Raji (cell line): ENCODE data around the gene DOCK9.

ENCODE experiments used
- POLR2A ChIP-seq: IDR thresholded peaks from 2 replicates; pipeline ENCODE4 v1.6.1; 2011; ENCODE audit warnings: low read depth, low read length, control low read depth; ENCODE audit not compliant: insufficient read depth

The DOCK9 gene

GRCh38 chr13:98792321-98792720 is 185.5 kb downstream of the DOCK9 start:
- TF ChIP-seq POLR2A = no peak

GRCh38 chr13:98791611-98792010 is 186.3 kb downstream of the DOCK9 start:
- no peak for TF ChIP-seq POLR2A

- TF ChIP-seq POLR2A = no peak
Measured at GRCh38 chr13:98787996-98788395, 189.9 kb downstream of the DOCK9 start.

GRCh38 chr13:98787173-98787572 is 190.7 kb downstream of the DOCK9 start:
- TF ChIP-seq POLR2A = no peak

GRCh38 chr13:98786023-98786422 is 191.8 kb downstream of the DOCK9 start:
- no peak for TF ChIP-seq POLR2A

- no peak for TF ChIP-seq POLR2A
Measured at GRCh38 chr13:98785405-98785804, 192.5 kb downstream of the DOCK9 start.

GRCh38 chr13:98784666-98785065 is 193.2 kb downstream of the DOCK9 start:
- no peak for TF ChIP-seq POLR2A

- TF ChIP-seq POLR2A = no peak
Measured at GRCh38 chr13:98783856-98784478, 193.9 kb downstream of the DOCK9 start.

- no peak for TF ChIP-seq POLR2A
Measured at GRCh38 chr13:98782654-98783053, 195.2 kb downstream of the DOCK9 start.

- no peak for TF ChIP-seq POLR2A
Measured at GRCh38 chr13:98781905-98782304, 196.0 kb downstream of the DOCK9 start.

- no peak for TF ChIP-seq POLR2A
Measured at GRCh38 chr13:98781470-98781869, 196.4 kb downstream of the DOCK9 start.

GRCh38 chr13:98781045-98781444 is 196.8 kb downstream of the DOCK9 start:
- TF ChIP-seq POLR2A = no peak

GRCh38 chr13:98780451-98780850 is 197.4 kb downstream of the DOCK9 start:
- no peak for TF ChIP-seq POLR2A

GRCh38 chr13:98779695-98780094 is 198.2 kb downstream of the DOCK9 start:
- no peak for TF ChIP-seq POLR2A

- TF ChIP-seq POLR2A = no peak
Measured at GRCh38 chr13:98778749-98779148, 199.1 kb downstream of the DOCK9 start.

- no peak for TF ChIP-seq POLR2A
Measured at GRCh38 chr13:98776644-98777043, 201.2 kb downstream of the DOCK9 start.
